Activated T-cell treated with anti-CD3 and anti-CD28 coated beads, Interleukin-2, amount 50 U/mL, for 48 hours (primary cell): Measurements from ENCODE around the gene TANC1.

Source experiments
- DNase-seq, 2 experiments: peaks; one replicate each; pipeline ENCODE4 v3.0.0-alpha.2; 2020

The TANC1 gene

GRCh38 chr2:158968396-158969161 is at the start of gene TANC1:
TSS of gene TANC1 (plus strand) at chr2:158968640. CDS start at chr2:159065911, 97,271 bp downstream.
- peak; percentile 76 to 84 for DNase-seq

GRCh38 chr2:158921599-158922408 is 46.6 kb upstream of the TANC1 start:
- no peak for DNase-seq

- no peak for DNase-seq
Measured at GRCh38 chr2:158922601-158923000, 45.8 kb upstream of the TANC1 start.

- DNase-seq, result no peak
Measured at GRCh38 chr2:158923180-158923594, 45.3 kb upstream of the TANC1 start.

- no peak for DNase-seq
Measured at GRCh38 chr2:158923641-158924040, 44.8 kb upstream of the TANC1 start.

DNA sequence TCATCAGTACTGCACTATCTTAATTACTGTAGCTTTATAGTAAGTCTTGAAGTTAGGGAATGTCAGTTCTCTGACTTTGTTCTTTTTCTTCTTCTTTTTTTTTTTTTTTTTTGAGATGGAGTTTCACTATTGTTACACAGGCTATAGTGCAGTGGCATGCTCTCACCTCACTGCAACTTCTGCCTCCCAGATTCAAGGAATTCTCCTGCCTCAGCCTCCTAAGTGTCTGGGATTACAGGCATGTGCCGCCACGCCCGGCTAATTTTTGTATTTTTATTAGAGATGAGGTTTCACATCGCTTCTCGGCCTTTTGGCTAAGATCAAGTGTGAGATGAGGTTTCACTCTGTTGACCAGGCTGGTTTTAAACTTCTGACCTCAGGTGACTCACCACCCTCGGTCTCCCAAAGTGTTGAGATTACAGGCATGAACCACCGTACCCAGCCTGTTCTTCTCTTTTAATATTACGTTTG is 41.9 kb upstream of the TANC1 start:
- no peak for DNase-seq

- no peak for DNase-seq
Measured at GRCh38 chr2:158928515-158928914, 39.9 kb upstream of the TANC1 start.

- DNase-seq, result no peak
Measured at GRCh38 chr2:158928965-158929364, 39.5 kb upstream of the TANC1 start.

GRCh38 chr2:158931572-158931971 is 36.9 kb upstream of the TANC1 start:
- no peak for DNase-seq

DNA sequence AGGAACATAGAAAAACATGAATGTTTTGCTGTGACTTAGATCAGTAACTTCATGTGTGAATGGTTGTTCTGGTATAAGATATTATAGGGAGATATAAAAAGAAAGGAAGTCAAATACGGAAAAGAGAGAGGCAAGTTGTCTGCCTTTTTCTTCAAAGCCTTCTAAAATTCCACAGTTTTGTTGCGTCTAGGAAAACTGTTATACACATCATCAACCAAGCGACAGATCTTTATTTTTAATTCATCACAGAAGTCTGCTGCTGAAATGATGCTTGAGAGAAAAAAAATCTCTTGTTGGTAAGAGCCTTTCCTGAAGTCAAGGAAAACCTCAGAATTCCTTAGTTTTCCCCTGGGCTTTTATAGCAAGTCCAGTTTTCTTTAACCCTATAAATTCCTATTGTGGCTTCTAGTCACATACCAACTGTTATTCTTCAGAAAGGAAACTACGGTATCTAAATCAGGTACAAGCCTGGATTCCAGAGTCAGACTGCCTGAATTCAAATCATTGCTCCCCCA is 36.3 kb upstream of the TANC1 start:
- DNase-seq, result no peak

- DNase-seq, result no peak
Measured at GRCh38 chr2:158934170-158934569, 34.3 kb upstream of the TANC1 start.

- no peak for DNase-seq
Measured at GRCh38 chr2:158935617-158936016, 32.8 kb upstream of the TANC1 start.

DNA sequence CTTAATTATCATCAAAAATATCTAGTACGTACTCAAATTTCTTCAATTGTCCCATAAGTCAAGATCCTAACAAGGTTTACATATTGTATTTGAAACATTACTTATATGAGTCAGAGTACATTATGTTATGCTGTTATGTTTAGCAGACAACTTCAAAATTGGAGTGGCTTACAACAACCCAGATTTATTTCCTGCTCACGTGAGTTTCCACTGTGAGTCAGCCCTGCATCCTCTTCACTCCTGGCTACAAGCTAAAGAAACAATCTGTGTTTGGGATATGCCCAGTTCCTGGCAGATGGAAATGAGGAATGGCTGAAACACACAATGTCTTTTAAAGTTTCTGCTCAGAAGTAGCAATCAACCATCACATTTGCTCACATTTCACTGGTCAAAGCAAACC is 31.5 kb upstream of the TANC1 start:
- DNase-seq, result no peak

GRCh38 chr2:158940356-158940755 is 28.1 kb upstream of the TANC1 start:
- DNase-seq, result no peak

DNA sequence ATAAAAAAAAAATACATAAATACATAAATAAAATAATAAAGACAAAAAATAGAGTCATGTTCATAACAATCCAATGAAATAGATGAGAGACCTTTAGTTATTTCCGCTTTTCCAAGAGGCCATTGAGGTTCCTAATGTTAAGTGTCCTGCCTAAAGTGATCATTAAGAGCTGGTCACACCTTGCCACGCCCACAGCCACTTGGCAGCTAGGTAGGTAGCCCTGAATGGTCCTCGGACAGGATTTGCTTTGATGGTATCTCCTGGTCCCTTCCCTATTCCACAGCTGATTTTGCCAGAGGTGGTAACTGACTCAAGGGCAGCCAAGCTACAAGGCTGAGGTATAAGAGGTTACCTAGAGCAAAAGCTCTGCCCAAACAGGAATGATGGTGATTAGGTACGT is 24.5 kb upstream of the TANC1 start:
- DNase-seq, result no peak

GRCh38 chr2:158948964-158949699 is 19.3 kb upstream of the TANC1 start:
- no peak for DNase-seq

GRCh38 chr2:158953454-158953853 is 15.0 kb upstream of the TANC1 start:
- DNase-seq, result no peak

DNA sequence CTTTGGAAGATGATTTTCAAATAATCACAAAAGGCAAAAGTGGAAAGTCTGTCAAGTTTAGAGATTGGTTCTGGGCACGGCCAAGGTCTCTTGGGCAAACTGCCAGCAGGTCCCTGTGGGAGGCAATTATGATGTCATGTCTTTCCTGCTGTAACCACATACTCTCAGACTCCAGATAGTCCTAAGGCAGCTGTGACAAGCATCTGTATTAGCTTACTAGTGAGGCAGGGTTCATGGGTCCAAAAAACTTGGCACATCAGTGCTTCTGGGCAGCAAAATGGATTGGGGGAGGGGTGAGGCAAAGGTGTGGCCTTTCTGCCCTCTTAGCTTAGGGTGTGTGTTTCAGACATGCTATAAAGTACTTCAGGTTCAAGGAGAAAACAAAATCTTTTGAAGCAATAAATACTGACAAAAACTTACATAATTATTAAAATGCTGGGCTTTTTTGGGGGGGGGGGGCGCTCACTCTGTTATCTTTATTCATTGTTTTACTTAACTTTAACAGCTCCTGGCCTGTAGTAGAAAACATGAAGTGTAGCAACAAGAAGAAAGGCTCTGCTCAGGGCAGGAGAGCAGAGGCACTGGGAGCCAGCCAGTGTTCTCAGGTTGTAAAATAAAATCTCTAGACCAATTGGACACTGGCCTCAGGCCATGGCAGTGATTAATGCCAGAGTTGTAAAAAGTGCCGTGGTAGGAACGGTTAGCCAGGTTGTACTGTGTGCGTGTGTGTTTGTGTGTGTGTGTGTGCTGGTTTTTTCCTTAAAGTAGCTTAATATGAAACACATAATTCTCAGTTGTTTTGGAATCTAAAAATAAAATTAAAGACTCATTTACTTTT is 14.3 kb upstream of the TANC1 start:
- peak; percentile 58 to 66 for DNase-seq

- no peak for DNase-seq
Measured at GRCh38 chr2:158955842-158956365, 12.5 kb upstream of the TANC1 start.

DNA sequence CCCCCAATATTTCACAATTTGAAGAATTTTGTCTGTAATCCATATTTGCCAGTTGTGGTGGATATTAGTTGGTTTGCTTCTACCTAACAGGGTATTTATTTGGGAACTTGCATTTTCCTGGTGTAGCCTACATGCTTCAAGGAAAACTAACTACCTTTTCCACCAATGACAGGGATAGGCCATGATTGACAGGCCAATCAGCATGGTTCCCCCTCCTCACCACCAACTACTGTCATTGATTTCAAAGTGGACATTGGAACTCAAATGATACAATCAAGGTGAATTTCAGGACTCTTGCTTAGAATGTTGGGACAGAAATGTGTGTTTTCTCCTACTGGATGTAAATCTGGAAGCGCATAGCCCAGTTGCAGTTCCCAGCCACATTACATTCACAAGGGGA is 10.1 kb upstream of the TANC1 start:
- no peak for DNase-seq

GRCh38 chr2:158960193-158960592 is 8.2 kb upstream of the TANC1 start:
- no peak for DNase-seq

DNA sequence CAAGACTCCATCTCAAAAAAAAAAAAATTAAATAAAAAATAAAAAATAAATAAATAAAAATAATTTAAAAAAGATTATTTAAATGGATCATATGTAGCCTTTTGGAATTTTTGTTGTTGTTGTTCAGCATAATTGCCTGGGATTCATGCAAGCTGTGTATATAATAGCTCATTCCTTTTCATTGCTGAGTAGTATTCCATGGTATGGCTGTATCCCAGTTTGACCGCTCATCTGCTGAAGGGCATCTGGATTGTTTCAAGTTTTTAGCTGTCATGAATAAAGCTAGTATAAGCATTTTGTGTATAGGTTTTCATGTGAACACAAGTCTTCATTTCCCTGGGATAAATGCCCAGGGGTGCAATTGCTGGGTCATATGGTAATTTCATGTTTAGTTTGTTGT is 6.4 kb upstream of the TANC1 start:
- DNase-seq, result no peak
